HG03565 (cell line): ENCODE results near the gene JUP.
"Not testable (repeated sequence)": the region's sequence is repeated elsewhere in the genome, so short reads cannot be mapped to it uniquely, and the experiment has no call there.

ENCODE experiments used
- ATAC-seq: cut with Tn5 transposase; IDR thresholded peaks from one replicate; pipeline ENCODE4 v1.9.1; 2021; ENCODE audit warnings: mild to moderate bottlenecking, moderate library complexity; ENCODE audit not compliant: unreplicated experiment

JUP gene

DNA sequence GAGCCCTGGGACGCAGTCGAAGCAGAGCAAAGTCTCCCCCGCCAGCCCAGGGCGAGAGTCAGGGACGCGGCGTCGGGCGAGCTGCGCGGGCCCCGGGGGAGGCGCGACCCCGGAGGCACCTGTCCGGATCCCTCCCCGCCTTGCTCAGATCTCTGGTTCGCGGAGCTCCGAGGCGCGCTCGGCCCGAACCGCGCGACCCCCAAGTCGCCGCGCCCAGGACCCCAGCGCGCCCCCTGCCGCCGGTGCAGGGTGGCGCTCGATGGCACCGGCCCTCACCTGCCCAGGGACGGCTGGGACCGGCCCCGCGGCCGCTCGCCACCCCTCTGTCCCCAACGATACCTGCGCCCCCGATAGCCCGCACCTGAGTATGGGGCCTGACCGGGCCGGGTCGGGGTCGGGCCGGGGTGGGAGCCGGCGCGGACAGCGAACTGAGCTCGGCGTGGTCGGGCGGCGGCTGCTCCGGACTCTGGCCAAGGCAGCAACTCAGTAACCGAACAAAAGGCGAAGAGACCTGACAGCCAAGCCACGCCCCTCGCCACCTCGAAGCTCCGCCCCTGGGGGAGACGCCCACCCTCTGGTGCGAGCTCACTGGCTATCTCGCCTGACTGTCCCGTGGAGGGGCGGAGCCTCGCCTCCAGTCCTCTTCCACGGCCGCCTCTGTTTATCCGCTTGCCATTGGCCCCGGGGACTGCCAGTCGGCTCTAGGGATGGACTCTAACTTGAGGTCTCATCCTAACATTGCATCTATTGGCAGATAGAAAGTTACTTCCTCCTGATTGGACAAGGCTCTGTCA, at the start of gene JUP:
Gene JUP, minus strand, starts transcription at position 485 of the 794 bp plus-strand sequence. CDS start 14,857 bp downstream, outside the sequence.
- ATAC-seq: peak; percentile 71

DNA sequence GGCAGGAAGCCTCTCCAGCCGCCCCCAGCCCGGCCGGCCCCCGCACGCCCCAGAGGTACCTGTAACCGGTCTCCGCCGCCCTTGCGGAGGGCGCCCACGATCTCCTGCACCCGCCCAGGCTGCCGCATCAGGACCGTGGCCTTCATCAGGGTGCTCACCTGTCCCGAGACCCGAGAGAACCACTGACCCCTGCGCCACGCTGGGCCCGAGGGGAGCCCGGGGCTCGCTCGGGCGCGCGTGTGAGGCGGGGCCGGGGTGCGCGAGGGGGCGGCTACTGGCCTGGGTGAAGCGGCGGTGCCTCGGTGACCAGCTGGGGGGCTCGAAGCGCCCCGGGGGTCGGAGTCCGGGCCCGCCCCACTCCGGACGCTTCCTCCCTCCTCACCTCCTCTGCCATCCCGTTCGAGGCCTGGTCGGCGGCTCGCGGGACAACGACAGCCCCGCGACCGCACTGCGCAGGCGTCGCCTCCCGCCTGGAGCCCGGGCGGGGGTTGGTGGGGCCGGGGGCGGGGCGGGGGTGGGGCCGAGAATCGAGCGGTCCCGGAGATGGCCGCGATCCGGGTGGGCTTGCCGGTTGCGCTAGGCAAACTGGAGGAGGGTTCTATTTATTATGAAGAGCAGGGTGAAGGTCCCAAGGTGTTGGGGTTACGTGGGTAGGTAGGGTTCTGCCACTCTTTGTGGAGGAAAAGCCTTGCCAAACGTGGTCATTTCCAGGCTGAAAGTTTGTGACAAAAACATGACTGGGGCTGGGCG, 49.5 kb upstream of the JUP start, which contains the start of gene NT5C3B:
Gene NT5C3B, minus strand, starts transcription at position 433 of the 750 bp plus-strand sequence. Its CDS starts 39 bp downstream, at position 394.
- ATAC-seq: no peak

DNA sequence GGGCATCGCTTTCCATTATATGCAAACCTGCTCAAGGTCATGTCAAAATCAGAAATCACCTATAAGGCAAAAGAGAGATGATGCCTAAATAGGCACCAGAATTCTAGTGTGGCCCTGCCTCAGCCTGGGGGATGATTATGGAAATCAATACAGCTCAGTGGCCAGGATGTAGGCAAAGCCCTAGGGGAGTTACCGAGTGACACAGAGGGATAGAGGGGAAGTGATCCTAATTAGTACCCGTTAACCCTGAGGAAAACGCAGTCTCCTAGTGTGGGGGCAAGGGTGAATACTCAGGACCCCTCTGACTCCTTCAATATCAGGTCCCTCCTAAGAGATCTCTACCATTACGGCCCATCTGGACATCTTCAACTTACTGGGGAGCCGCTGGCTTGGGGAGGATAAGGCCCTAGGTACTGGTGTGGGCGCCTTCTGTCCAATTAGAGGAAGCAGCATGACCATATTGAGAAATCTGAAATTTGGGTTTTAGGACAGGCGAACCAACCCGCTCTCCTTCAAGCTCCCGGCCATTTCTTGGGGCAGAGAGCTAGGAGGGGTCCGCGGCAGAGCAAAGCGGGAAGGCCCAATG, 48.8 kb upstream of the JUP start:
- ATAC-seq: no peak

DNA sequence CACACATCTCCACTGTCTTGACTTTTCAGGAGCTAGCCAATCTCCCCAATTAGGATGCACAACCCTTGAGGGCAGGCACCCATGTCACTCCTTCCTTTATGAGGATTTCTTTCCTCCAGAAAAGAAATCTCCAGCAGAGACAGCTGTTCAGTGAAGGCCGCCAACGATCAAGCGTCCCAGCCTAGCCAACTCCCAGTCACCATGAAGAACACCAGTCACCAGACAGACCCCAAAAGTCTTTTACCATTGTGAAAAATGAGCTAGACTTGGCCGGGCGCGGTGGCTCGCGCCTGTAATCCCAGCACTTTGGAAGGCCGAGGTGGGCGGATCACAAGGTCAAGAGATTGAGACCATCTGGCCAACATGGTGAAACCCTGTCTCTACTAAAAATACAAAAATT, 43.5 kb upstream of the JUP start:
- not testable (repeated sequence) for ATAC-seq

DNA sequence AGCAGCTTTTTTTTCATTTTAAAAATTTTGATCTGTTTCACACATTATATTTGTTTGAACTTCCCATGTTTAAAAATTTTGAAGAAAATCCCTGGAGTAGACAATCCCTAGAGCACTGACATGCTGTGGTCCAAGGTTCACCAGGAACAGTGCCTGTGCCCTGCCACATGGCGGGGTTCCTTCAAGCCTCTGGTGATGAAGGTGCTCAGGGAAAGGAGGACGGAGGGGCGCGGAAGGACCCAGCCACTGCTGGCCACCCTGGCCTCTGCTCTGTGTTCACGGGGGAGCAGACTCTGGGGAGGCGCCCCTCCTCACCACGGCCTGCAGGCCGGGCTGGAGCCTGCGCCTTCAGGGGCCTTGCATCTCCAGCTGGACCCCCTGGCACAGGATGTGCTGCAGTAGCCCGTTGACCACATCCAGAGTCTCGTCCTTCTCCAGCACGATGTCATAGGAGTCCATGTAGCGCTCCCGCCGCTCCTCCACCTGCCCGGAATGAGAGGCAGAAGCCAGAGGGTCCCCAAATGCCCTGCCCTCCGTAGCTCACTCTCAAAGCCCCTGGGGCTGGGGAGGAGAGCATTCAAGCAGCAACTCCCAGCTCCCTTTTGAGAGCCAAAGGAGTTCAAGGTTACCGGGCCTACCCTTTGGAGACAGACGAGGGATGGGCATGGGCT, 38.8 kb upstream of the JUP start:
- no peak for ATAC-seq

DNA sequence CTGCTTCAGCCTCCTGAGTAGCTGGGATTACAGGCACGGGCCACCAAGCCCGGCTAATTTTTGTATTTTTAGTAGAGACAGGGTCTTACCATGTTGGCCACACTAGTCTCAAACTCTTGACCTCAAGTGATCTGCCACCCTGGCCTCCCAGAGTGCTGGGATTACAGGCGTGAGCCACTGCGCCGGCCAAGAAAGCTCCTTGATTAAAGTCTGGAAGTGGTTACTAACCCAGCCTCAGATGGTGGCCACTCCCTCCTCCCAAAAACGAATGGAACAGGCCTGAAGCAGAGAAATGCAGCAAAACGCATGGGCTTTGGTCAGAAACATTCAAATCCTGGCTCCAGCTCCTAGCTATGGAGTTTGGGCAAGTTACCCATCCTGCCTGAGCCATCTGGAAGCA, 37.6 kb upstream of the JUP start:
- ATAC-seq: no peak

DNA sequence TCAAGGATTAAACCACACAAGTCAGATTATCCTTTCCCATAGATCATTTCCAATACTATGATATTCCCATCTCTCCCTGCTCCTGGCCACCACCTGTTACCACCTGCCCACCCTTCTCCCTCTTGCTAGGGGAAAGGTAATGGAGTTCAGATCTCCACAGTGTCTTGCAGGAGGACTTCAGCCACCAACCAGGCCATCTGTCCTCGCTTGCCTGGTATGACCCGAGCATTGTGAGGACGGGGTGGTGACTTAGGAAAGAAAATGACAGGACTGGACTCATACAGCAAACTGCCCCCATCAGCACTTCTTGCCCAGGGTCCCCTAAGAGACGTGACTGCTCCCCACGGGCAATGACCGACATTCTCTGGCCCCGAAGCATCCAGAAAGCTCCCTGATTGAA, 37.1 kb upstream of the JUP start:
- no peak for ATAC-seq

DNA sequence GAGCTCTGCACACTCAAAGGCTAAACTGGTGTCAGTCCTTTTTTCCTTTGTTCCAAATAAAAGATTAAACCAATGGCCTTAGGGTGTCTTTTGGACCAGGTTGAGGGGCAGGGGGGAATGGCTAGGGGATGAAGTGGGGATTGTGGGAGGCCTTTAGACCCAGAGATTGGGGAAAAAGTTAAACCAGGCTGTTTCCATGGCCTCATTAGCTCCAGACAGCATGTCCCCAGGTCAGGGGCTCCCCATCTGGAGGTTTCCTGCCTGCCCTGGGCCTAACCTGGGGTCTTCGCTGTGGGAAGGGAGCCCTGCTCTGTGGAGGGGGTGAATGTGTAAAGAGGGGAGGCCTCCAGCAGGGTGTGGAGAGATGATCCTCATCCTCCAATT, 36.6 kb upstream of the JUP start:
- ATAC-seq: no peak

DNA sequence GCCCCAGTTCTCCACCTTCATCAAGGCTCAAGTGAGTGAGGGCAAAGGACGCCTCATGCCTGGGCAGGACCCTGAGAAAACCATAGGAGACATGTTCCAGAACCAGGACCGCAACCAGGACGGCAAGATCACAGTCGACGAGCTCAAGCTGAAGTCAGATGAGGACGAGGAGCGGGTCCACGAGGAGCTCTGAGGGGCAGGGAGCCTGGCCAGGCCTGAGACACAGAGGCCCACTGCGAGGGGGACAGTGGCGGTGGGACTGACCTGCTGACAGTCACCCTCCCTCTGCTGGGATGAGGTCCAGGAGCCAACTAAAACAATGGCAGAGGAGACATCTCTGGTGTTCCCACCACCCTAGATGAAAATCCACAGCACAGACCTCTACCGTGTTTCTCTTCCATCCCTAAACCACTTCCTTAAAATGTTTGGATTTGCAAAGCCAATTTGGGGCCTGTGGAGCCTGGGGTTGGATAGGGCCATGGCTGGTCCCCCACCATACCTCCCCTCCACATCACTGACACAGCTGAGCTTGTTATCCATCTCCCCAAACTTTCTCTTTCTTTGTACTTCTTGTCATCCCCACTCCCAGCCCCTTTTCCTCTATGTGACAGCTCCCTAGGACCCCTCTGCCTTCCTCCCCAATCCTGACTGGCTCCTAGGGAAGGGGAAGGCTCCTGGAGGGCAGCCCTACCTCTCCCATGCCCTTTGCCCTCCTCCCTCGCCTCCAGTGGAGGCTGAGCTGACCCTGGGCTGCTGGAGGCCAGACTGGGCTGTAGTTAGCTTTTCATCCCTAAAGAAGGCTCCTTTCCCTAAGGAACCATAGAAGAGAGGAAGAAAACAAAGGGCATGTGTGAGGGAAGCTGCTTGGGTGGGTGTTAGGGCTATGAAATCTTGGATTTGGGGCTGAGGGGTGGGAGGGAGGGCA, 36.0 kb upstream of the JUP start:
- ATAC-seq: no peak

DNA sequence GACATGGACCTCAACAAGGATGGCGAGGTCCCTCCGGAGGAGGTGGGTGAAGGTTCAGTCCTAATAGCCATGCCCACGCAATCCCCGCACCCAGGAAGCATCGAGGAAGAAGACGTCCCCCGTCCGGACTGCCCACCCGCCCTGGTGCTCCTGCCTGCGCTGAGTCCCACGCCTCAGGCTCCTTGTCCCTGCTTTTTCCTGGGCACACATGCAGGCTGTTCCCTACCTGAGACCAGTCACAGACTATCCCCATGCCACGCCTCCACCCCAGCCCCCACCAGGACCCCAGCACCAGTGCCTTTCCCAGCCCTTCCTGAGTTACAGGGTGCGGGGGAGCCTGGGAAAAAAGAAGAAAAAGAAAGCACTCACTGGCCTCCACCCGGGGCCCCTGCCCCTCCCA, 35.3 kb upstream of the JUP start:
- no peak for ATAC-seq

DNA sequence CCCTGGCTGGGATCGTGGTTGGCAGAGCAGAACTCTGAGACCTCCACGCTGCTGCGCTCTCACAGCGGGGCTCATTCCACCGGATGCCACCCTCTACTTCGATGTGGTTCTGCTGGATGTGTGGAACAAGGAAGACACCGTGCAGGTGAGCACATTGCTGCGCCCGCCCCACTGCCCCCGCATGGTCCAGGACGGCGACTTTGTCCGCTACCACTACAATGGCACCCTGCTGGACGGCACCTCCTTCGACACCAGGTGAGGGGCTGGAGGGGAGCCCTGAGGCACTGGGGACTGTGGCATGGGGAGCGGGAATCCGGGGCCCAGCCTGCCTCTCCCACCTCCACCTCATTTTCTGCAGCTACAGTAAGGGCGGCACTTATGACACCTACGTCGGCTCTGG, 31.5 kb upstream of the JUP start:
- no peak for ATAC-seq

DNA sequence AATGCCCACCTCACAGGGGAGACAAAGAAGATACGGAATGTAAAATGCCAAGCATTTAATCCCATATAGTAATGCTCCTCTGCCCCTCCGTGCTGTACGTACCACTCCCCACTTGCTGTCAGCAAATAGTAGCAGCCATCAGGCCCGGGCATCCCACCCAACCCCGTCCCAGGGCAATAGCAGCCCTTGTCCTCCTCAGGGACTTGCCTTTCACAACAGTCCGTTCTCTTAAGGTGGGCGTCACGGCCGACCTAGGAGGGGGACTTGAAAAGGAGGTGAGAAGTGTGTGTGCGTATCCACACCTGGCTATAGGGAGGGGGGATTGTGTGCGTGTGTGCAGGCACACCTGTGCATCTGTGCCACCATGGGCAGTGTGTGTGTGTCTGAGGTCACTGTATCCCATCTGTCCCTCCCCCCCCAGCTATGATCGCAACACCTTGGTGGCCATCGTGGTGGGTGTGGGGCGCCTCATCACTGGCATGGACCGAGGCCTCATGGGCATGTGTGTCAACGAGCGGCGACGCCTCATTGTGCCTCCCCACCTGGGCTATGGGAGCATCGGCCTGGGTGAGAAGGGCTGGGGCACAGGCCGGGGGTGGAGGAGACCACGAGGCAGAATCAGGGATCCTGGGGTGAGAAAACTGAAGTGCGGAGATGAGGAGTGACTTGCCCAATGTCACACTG, 30.3 kb upstream of the JUP start:
- no peak for ATAC-seq

DNA sequence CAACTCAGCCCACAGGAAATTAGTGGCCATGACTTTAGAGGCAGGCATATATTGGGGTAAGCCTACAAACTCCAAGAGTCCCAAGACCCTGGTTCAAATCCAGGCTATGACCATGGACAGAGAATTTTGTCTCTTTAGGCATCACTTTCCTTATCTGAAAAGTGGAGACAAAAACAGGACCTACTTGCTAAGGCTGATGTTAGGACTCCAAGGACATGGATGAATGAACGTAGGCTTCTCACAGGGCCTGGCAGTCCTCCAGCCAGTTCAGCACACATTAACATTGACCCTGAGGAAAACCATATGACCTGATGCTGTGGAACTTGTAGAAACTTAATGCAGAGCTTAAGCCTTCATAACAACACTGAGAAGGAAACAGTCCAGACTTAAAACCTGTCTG, 27.7 kb upstream of the JUP start:
- ATAC-seq: no peak

DNA sequence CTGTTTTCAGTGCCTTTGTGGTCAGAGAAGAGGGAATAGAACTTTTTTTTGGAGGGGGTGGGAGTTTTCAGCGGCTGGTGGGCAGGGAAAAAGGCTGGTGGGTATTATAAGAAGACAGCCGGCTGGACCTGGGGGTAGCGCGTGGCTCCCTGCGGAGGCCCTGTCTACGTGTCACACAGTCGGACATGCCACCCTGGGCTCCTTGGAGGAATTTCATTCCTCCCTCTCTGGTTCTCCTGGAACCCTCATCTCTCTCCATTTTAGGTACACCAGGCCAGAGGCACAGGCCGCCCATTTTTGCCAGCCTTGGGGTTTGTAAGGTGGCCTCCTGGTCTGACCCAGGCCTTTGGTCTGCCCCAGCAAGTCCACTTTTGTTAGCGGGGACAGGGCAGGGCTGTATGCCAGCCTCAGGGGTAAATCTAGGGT, 27.2 kb upstream of the JUP start:
- ATAC-seq: no peak

DNA sequence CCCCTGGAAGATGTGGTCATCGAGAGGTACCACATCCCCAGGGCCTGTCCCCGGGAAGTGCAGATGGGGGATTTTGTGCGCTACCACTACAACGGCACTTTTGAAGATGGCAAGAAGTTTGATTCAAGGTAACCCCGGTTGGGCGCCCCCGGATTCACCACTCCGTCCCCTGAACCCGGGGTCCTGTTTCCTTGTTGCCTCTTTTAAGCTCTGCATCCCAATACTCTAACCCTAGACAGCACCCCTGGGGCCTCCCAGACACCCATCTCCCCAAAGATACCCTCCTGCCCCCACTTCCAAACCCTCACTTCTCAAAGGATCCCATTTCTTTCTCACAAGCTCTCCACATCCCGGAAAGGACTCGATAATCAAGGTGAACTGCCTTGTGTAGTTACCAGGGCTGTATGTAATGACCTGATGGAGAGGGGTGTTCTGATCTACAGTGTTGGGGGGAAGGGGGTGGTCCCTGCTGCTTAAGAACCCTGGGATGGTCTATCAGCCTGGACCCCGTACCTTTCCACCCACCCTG, 26.7 kb upstream of the JUP start:
- no peak for ATAC-seq

DNA sequence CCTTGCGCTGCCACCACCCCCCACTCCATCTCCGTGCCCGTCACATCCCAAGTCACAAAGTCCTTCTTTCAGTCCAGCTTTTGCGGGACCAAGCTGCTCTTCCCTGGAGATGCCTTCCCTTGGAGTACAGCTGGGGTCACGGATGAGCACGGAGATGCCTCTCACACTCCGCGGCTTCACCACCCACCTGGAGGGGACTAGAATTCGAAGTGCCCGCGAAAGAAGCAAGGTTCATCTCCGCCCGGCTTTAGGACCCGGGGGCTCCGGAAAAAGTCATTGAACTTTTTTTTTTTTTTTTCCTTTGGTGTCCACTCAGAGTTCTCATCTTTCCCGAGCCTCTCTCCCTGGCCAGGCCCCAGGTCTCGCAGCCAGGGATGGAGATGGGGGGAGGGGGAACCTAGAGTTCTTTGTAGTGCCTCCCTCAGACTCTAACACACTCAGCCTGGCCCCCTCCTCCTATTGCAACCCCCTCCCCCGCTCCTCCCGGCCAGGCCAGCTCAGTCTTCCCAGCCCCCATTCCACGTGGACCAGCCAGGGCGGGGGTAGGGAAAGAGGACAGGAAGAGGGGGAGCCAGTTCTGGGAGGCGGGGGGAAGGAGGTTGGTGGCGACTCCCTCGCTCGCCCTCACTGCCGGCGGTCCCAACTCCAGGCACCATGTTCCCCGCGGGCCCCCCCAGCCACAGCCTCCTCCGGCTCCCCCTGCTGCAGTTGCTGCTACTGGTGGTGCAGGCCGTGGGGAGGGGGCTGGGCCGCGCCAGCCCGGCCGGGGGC, 26.1 kb upstream of the JUP start, which contains the start of gene FKBP10:
Gene FKBP10, plus strand, starts transcription at position 624 of the 771 bp plus-strand sequence. Its CDS starts 31 bp downstream, at position 655.
- ATAC-seq: no peak

DNA sequence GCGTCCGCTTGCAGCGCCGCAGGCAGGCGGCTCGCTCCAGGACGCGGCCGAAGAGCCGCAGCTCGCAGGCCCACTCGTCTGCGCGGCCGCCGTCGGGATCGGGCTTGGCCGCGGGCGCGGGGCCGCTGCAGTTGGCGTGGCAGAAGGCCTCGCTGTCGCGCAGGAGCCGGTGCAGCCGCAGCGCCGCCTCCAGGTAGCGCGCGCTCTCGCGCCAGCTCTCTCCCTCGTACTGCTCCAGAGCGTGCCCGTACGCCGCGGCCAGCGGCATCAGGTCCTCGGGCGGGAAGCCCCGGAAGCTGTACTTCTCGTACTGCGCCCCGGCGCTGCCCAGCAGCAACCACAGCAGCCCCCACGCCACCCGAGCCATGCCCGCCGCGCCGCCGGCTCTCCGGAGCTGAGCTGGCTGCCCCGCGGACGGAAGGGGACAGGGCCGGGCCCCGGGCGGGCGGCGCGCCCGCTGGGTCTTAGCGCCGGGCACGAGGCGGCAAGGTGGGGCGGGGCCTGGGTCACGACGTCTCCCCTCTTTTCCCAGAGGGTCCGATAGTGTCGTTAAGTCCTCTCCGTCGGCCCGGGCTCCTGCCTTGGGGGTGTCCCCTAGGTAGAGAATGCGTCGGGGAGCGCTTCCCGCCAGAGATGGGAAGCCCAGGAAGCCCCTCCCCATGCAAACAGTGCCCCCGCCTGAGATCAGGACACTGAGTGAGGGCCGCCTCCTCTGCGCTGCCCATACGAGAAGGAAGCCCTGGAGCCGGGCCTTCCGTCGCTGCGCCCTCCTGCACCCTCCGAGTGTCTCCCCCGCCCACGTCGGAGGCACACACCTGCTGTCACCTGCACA, 25.3 kb upstream of the JUP start, which contains the start of gene P3H4:
Gene P3H4, minus strand, starts transcription at position 401 of the 832 bp plus-strand sequence. Its CDS starts 34 bp downstream, at position 367.
- peak; percentile 64 for ATAC-seq
